ENCODE results near the gene XXYLT1.

DNA sequence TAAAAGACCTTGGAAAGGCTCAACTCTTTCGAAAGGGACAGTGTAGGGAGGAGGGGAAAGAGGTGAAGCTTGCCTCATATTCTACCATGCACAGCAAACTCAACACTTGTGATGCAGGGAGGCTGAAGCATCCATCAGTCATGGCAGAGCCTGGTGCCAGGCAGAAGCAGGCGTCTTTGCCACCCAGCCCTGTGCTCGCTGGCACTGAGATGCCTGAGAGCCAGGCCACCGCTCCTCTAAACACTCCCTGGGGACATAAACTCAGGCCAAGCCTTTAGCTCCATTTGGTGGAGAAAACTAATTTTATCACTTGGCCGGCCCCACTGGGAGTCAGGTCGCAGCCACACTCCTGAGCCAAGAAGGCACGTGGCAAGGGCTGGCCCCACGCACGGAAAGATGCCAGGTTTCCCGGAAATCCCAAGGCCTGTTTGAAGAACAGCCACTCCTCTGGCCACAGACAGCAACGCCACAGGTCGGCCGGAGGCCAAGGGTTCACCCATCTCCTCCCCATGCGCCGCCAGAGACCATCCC is 30.7 kb downstream of the XXYLT1 start:
- TF ChIP-seq, protein P1, sequence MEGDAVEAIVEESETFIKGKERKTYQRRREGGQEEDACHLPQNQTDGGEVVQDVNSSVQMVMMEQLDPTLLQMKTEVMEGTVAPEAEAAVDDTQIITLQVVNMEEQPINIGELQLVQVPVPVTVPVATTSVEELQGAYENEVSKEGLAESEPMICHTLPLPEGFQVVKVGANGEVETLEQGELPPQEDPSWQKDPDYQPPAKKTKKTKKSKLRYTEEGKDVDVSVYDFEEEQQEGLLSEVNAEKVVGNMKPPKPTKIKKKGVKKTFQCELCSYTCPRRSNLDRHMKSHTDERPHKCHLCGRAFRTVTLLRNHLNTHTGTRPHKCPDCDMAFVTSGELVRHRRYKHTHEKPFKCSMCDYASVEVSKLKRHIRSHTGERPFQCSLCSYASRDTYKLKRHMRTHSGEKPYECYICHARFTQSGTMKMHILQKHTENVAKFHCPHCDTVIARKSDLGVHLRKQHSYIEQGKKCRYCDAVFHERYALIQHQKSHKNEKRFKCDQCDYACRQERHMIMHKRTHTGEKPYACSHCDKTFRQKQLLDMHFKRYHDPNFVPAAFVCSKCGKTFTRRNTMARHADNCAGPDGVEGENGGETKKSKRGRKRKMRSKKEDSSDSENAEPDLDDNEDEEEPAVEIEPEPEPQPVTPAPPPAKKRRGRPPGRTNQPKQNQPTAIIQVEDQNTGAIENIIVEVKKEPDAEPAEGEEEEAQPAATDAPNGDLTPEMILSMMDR (IDR thresholded peaks at IDR 0.05), result no peak
- no peak for TF ChIP-seq POLR2A (IDR thresholded peaks at IDR 0.05)
